ENCODE data around the gene TBL1XR1.

The TBL1XR1 gene

GRCh38 chr3:177210744-177211502 lies 13.6 kb upstream of the TBL1XR1 start:
- no peak for TF ChIP-seq TAF1 (IDR thresholded peaks at IDR 0.05; ENCODE audit: borderline replicate concordance, insufficient read depth, low read length)
- no peak for TF ChIP-seq SIN3A (IDR thresholded peaks at IDR 0.05; ENCODE audit: borderline replicate concordance, insufficient read depth, low read length)
- TF ChIP-seq FOXP2 (optimal IDR thresholded peaks at IDR 0.05; ENCODE audit: borderline replicate concordance, extremely low read depth, extremely low read length, insufficient read depth), result no peak
- TF ChIP-seq REST (IDR thresholded peaks at IDR 0.05; ENCODE audit: insufficient read depth in 1 of 2, low read depth in 2 of 2, low read length in 2 of 2), result no peak
- TF ChIP-seq POLR2AphosphoS5 (IDR thresholded peaks at IDR 0.05; ENCODE audit: low read depth, low read length), result no peak

DNA sequence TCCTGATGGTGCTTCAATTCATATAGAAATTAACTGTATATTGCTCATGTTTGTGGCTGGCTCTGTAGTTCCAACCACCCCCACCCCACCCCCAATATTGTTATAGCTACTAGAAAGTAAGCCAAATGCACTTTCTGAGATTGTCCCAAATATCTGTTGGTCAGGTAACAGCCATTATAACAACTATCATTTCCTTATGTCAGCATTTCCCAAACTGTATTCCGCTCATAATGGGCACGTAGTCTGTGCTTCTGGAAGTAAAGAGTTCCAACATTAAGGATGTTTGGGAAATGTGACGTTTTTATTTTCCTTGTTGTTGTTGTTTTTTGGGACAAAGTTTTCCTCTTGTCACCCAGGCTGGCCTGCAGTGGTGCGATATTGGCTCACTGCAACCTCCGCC lies 12.2 kb upstream of the TBL1XR1 start:
- no peak for TF ChIP-seq FOXP2 (optimal IDR thresholded peaks at IDR 0.05; ENCODE audit: borderline replicate concordance, extremely low read depth, extremely low read length, insufficient read depth)
- no peak for TF ChIP-seq POLR2AphosphoS5 (IDR thresholded peaks at IDR 0.05; ENCODE audit: low read depth, low read length)
- TF ChIP-seq TAF1 (IDR thresholded peaks at IDR 0.05; ENCODE audit: borderline replicate concordance, insufficient read depth, low read length), result no peak
- no peak for TF ChIP-seq SIN3A (IDR thresholded peaks at IDR 0.05; ENCODE audit: borderline replicate concordance, insufficient read depth, low read length)
- TF ChIP-seq REST (IDR thresholded peaks at IDR 0.05; ENCODE audit: insufficient read depth in 1 of 2, low read depth in 2 of 2, low read length in 2 of 2), result no peak

DNA sequence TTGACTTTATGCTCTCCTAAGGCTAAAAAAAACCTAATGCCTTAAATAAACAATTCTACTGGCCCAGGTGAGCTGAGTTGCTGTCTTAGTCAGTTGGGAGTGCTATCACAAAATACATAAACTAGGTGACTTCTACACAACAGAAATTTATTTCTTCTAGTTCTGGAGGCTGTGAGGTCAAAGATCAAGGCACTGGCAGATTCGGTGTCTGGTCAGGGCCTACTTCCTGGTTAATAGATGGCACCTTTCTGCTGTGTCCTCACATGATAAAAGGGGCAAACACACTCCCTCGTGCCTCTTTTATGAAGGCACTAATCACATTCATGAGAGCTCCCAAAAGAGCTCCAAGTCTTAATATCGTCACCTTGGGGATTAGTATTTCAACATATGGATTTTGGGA lies 11.5 kb upstream of the TBL1XR1 start:
- TF ChIP-seq POLR2AphosphoS5 (IDR thresholded peaks at IDR 0.05; ENCODE audit: low read depth, low read length) (no peak), FOXP2 (optimal IDR thresholded peaks at IDR 0.05; ENCODE audit: borderline replicate concordance, extremely low read depth, extremely low read length, insufficient read depth) (no peak), SIN3A (IDR thresholded peaks at IDR 0.05; ENCODE audit: borderline replicate concordance, insufficient read depth, low read length) (no peak), REST (IDR thresholded peaks at IDR 0.05; ENCODE audit: insufficient read depth in 1 of 2, low read depth in 2 of 2, low read length in 2 of 2) (no peak), TAF1 (IDR thresholded peaks at IDR 0.05; ENCODE audit: borderline replicate concordance, insufficient read depth, low read length) (no peak)

GRCh38 chr3:177208223-177208622 lies 10.9 kb upstream of the TBL1XR1 start:
- no peak for TF ChIP-seq TAF1 (IDR thresholded peaks at IDR 0.05; ENCODE audit: borderline replicate concordance, insufficient read depth, low read length)
- TF ChIP-seq REST (IDR thresholded peaks at IDR 0.05; ENCODE audit: insufficient read depth in 1 of 2, low read depth in 2 of 2, low read length in 2 of 2), result no peak
- TF ChIP-seq POLR2AphosphoS5 (IDR thresholded peaks at IDR 0.05; ENCODE audit: low read depth, low read length), result no peak
- TF ChIP-seq SIN3A (IDR thresholded peaks at IDR 0.05; ENCODE audit: borderline replicate concordance, insufficient read depth, low read length), result no peak
- no peak for TF ChIP-seq FOXP2 (optimal IDR thresholded peaks at IDR 0.05; ENCODE audit: borderline replicate concordance, extremely low read depth, extremely low read length, insufficient read depth)

All from PFSK-1 (cell line).